Measurements from ENCODE around the gene MYOCD.

DNA sequence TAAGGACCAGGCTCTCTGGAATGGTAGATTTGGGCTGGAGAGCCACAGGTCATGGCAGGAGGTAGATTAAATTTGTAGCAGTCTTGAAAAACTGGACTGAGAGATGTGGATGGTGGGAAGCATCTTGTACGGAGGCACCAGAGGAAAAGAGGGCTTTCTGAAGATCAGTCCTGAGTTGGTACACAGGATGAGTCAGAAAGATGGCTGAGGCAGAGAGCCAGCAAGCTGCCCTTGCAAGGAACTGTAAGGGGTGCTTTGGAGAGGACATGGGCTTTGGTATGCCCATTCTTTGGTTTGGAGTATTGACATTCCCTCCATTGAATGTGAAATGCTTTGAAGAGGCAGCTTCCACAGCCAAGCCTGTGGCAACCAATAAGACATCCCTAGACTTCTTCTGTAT lies 55.9 kb downstream of the MYOCD start:
- TF ChIP-seq, protein P1, sequence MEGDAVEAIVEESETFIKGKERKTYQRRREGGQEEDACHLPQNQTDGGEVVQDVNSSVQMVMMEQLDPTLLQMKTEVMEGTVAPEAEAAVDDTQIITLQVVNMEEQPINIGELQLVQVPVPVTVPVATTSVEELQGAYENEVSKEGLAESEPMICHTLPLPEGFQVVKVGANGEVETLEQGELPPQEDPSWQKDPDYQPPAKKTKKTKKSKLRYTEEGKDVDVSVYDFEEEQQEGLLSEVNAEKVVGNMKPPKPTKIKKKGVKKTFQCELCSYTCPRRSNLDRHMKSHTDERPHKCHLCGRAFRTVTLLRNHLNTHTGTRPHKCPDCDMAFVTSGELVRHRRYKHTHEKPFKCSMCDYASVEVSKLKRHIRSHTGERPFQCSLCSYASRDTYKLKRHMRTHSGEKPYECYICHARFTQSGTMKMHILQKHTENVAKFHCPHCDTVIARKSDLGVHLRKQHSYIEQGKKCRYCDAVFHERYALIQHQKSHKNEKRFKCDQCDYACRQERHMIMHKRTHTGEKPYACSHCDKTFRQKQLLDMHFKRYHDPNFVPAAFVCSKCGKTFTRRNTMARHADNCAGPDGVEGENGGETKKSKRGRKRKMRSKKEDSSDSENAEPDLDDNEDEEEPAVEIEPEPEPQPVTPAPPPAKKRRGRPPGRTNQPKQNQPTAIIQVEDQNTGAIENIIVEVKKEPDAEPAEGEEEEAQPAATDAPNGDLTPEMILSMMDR (conservative IDR thresholded peaks at IDR 0.05 in 1 of 2, IDR thresholded peaks at IDR 0.05 in 1 of 2; ENCODE audit: extremely low read depth in 1 of 2, insufficient read depth in 1 of 2, low read depth in 1 of 2, low read length in 2 of 2): no peak
- TF ChIP-seq EZH2 (IDR thresholded peaks at IDR 0.05; ENCODE audit: borderline replicate concordance, low read length): no peak

Data from mammary epithelial cell (primary cell).